Dedifferentiated amniotic fluid mesenchymal stem cell (primary cell): ENCODE measurements around the gene ARHGAP30.

Experiments used
- DNase-seq: peaks from one replicate; pipeline ENCODE4 v3.0.0-alpha.2; 2016; ENCODE audit errors: extremely low spot score

Gene ARHGAP30

GRCh38 chr1:161012420-161012819 lies 57.3 kb downstream of the ARHGAP30 start:
- no peak for DNase-seq

- DNase-seq: no peak
Observed at GRCh38 chr1:161009602-161010211, 60.0 kb downstream of the ARHGAP30 start.

GRCh38 chr1:161008869-161009510 lies 60.7 kb downstream of the ARHGAP30 start:
- peak; percentile 43 for DNase-seq

- DNase-seq: no peak
Observed at GRCh38 chr1:161007369-161007768, 62.3 kb downstream of the ARHGAP30 start.

- DNase-seq: no peak
Observed at GRCh38 chr1:161006563-161006962, 63.1 kb downstream of the ARHGAP30 start.

- DNase-seq: peak; percentile 34
Observed at GRCh38 chr1:161001525-161001924, 68.2 kb downstream of the ARHGAP30 start.

GRCh38 chr1:161000736-161001480 lies 68.8 kb downstream of the ARHGAP30 start:
- DNase-seq: no peak

- no peak for DNase-seq
Observed at GRCh38 chr1:160999376-160999775, 70.3 kb downstream of the ARHGAP30 start.

- peak; percentile 69 for DNase-seq
Observed at GRCh38 chr1:160997323-160998038, 72.2 kb downstream of the ARHGAP30 start.
